OCI-LY3 (cell line): ENCODE results near the gene ARID1B.

Source experiments
- EZH2phosphoT487 ChIP-seq: fragments of 200-600 bp; shearing (Covaris generic); IDR thresholded peaks from 2 replicates; pipeline ENCODE4 v1.6.1; 2018; ENCODE audit warnings: antibody characterized with exemption, mixed run types, low read depth
- TF ChIP-seq, protein P1 (sequence below): fragments of 200-600, 300-600 bp; sonication (generic); IDR thresholded peaks from 2 replicates; pipeline ENCODE4 v1.5.1; 2014; ENCODE audit warnings: antibody characterized with exemption, low read length, low read depth

- TF ChIP-seq, protein P1, sequence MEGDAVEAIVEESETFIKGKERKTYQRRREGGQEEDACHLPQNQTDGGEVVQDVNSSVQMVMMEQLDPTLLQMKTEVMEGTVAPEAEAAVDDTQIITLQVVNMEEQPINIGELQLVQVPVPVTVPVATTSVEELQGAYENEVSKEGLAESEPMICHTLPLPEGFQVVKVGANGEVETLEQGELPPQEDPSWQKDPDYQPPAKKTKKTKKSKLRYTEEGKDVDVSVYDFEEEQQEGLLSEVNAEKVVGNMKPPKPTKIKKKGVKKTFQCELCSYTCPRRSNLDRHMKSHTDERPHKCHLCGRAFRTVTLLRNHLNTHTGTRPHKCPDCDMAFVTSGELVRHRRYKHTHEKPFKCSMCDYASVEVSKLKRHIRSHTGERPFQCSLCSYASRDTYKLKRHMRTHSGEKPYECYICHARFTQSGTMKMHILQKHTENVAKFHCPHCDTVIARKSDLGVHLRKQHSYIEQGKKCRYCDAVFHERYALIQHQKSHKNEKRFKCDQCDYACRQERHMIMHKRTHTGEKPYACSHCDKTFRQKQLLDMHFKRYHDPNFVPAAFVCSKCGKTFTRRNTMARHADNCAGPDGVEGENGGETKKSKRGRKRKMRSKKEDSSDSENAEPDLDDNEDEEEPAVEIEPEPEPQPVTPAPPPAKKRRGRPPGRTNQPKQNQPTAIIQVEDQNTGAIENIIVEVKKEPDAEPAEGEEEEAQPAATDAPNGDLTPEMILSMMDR = no peak
- TF ChIP-seq EZH2phosphoT487 = no peak
These were observed 448.4 kb downstream of the ARID1B start for GRCh38 chr6:157225575-157225995.
